K562 (cell line): Measurements from ENCODE around the gene SLC17A4. TPM values are rescaled to one million over a fixed set of nuclear protein-coding genes. Genes with fewer than 3 reads are reported as not detected.

ENCODE experiments used
- ATAC-seq: fragments of 200-7000 bp; cut with Tn5 transposase; 3 replicates; pipeline ENCODE4 v1.9.1; 2020; ENCODE audit warnings: moderate library complexity
- BruUV-seq: library from RNA; stranded (reverse); fragments of 400-500 nt; replicated peaks from 2 replicates; lab custom pipeline; 2021; lab: Mats Ljungman, UMichigan
- CTCF ChIA-PET: fragments of 300-600 bp; formaldehyde crosslinking; extraction: SDS; loops from one replicate; lab custom pipeline; 2021; ENCODE audit warnings: low intra/inter-chr PET ratio; lab: Yijun Ruan, JAX
- POLR2A ChIA-PET: fragments of 300-600, 350-650 bp; sonication (Branson Sonifier 250); formaldehyde crosslinking; extraction: SDS; loops from one replicate; lab custom pipeline; 2021; ENCODE audit warnings: antibody characterized with exemption, inconsistent platforms; lab: Yijun Ruan, JAX
- DNase-seq, 4 experiments: peaks; one replicate each; pipeline versions ENCODE4 v3.0.0 to v3.0.0-alpha.2; 2011 to 2018; ENCODE audit warnings: low spot score in 3 of 4, mixed read lengths in 3 of 4; ENCODE audit errors: extremely low read depth in 1 of 4
- FAIRE-seq: peaks from 2 replicates; lab custom pipeline; 2011; peaks lifted over from hg19 to GRCh38; lab: Jason Lieb, UNC
- H2AFZ ChIP-seq: 2 replicates; pipeline ENCODE4 v1.6.0; 2011; ENCODE audit warnings: low read depth, low read length, control low read depth, inconsistent platforms
- H3K27ac ChIP-seq: fragments of 200-600 bp; 3 replicates; pipeline ENCODE4 v1.8.0; 2011; ENCODE audit warnings: low read depth, mild to moderate bottlenecking, control low read depth, inconsistent platforms, low read length, moderate library complexity, mixed read lengths; ENCODE audit errors: extremely low read depth
- H3K27me3 ChIP-seq, 2 experiments: fragments of 300-600 bp in 1 of 2; 2 replicates in 1 of 2; 3 replicates in 1 of 2; pipeline versions ENCODE4 v1.6.0 to v1.8.0; 2011; ENCODE audit warnings: inconsistent platforms in 2 of 2, low read length in 2 of 2, mild to moderate bottlenecking in 1 of 2, mixed read lengths in 1 of 2, moderate library complexity in 1 of 2; ENCODE audit not compliant: control insufficient read depth in 2 of 2, insufficient read depth in 2 of 2
- H3K36me3 ChIP-seq: fragments of 300-600 bp; 3 replicates; pipeline ENCODE4 v1.8.0; 2011; ENCODE audit warnings: mild to moderate bottlenecking, low read length, inconsistent platforms; ENCODE audit not compliant: control insufficient read depth, insufficient read depth
- H3K4me1 ChIP-seq, 2 experiments: fragments of 200-600 bp in 1 of 2; replicated peaks in 1 of 2; 2 replicates in 1 of 2; 3 replicates in 1 of 2; pipeline versions ENCODE4 v1.5.1 to v1.8.0; 2011; ENCODE audit warnings: inconsistent platforms in 2 of 2, low read length in 2 of 2, mild to moderate bottlenecking in 1 of 2, mixed read lengths in 1 of 2, moderate library complexity in 1 of 2; ENCODE audit not compliant: control insufficient read depth in 2 of 2, insufficient read depth in 2 of 2
- H3K4me2 ChIP-seq: 2 replicates; pipeline ENCODE4 v1.6.1; 2011; ENCODE audit warnings: low read length, control low read depth, inconsistent platforms, mixed read lengths; ENCODE audit not compliant: insufficient read depth
- H3K4me3 ChIP-seq: fragments of 200-600 bp; sonication (generic), shearing (Covaris generic); 2 replicates; pipeline ENCODE4 v1.5.1; 2016; ENCODE audit warnings: control low read depth, inconsistent platforms
- H3K79me2 ChIP-seq: fragments of 200-600 bp; 3 replicates; pipeline ENCODE4 v1.8.0; 2011; ENCODE audit warnings: low read length, inconsistent platforms; ENCODE audit not compliant: control insufficient read depth, insufficient read depth
- H3K9ac ChIP-seq, 2 experiments: 2 replicates each; pipeline versions ENCODE4 v1.6.0 to v1.6.1; 2011; ENCODE audit warnings: low read depth in 2 of 2, low read length in 2 of 2, control low read depth in 1 of 2, inconsistent platforms in 1 of 2, mild to moderate bottlenecking in 1 of 2, mixed read lengths in 1 of 2; ENCODE audit not compliant: insufficient read depth in 1 of 2
- H3K9me1 ChIP-seq: one replicate; pipeline ENCODE4 v1.6.0; 2011; ENCODE audit warnings: inconsistent platforms, mild to moderate bottlenecking, low read length, moderate library complexity; ENCODE audit not compliant: control insufficient read depth, insufficient read depth
- H3K9me3 ChIP-seq: replicated peaks from 2 replicates; pipeline ENCODE4 v1.5.1; 2011; ENCODE audit warnings: low read depth, low read length, inconsistent platforms; ENCODE audit not compliant: control insufficient read depth, insufficient read depth
- H4K20me1 ChIP-seq: replicated peaks from 2 replicates; pipeline ENCODE4 v1.6.1; 2011; ENCODE audit warnings: low read length, inconsistent platforms, mixed read lengths; ENCODE audit not compliant: control insufficient read depth, insufficient read depth
- HIVEP1 ChIP-seq: fragments of 250-450 bp; sonication (Bioruptor Pico); IDR thresholded peaks from 2 replicates; pipeline ENCODE4 v1.4.0; 2020; ENCODE audit warnings: mild to moderate bottlenecking
- NFATC3 ChIP-seq: fragments of 450-650 bp; IDR thresholded peaks from 2 replicates; pipeline ENCODE4 v1.6.1; 2017; ENCODE audit warnings: mild to moderate bottlenecking
- PML ChIP-seq: IDR thresholded peaks from 2 replicates; pipeline ENCODE4 v1.6.1; 2012; ENCODE audit warnings: low read length, inconsistent platforms
- SMAD4 ChIP-seq: fragments of 250-450 bp; sonication (Bioruptor Pico); conservative IDR thresholded peaks from 2 replicates; pipeline ENCODE4 v1.8.0; 2021; ENCODE audit warnings: inconsistent platforms, mild to moderate bottlenecking, moderate library complexity
- ZFP1 ChIP-seq: fragments of 450-650 bp; formaldehyde crosslinking; IDR thresholded peaks from 2 replicates; pipeline ENCODE4 v1.4.0; 2020; ENCODE audit warnings: mild to moderate bottlenecking, mixed read lengths
- ZNF408 ChIP-seq: fragments of 250-450 bp; sonication (Bioruptor Pico); IDR thresholded peaks from 2 replicates; pipeline ENCODE4 v1.4.0; 2020; ENCODE audit warnings: low read depth, mild to moderate bottlenecking, moderate library complexity
- WGBS: fragments of 100-300 bp; shearing (Covaris generic); methylation state at CpG from one replicate; pipeline ENCODE4 v1.1.6; 2016; ENCODE audit warnings: low coverage, mixed read lengths; ENCODE audit not compliant: insufficient coverage; ENCODE audit errors: missing lambda C conversion rate; 5-methylcytosine and 5-hydroxymethylcytosine counted together
- in situ Hi-C: fragments of 300-500 bp; cut with MboI; formaldehyde crosslinking; loops from 4 replicates; pipeline ENCODE4 v1.15.0; 2018; ENCODE audit warnings: inconsistent platforms, mixed read lengths
- intact Hi-C: fragments of 100-400 bp; cut with micrococcal nuclease; formaldehyde crosslinking; loops from 2 replicates; pipeline ENCODE4 v1.14.2; 2022
- polyA plus RNA-seq, 8 experiments: library from polyadenylated mRNA; depleted of rRNA in 4 of 8; stranded (reverse) in 5 of 8; unstranded in 3 of 8; fragments of >200 nt; fragmentation: Nextera tagmentation in 2 of 8; fragmentation: Illumina TruSeq in 1 of 8; extraction: Ambion mirVana in 2 of 8; extraction: Trizol in 1 of 8; gene quantifications; 2 replicates each; pipeline versions ENCODE4 v1.2.1 to v1.2.3, GENCODE V29; 2011 to 2014; ENCODE audit warnings: inconsistent platforms in 1 of 8, missing spikeins in 1 of 8
- total RNA-seq, 7 experiments: library from RNA; depleted of rRNA in 6 of 7; stranded (reverse); fragments of >200 nt in 6 of 7; fragmentation: Illumina TruSeq in 2 of 7; extraction: Trizol in 2 of 7; gene quantifications; 2 replicates each; pipeline versions ENCODE4 v1.2.1 to v1.2.3, GENCODE V29; 2011 to 2021; ENCODE audit warnings: low replicate concordance in 1 of 7

SLC17A4 gene
- total and polyA plus RNA-seq, 9 of the 15 experiments (the other 6 are each of a cell fraction or from before 2014, with no cell fraction given) = not detected

GRCh38 chr6:25715794-25716193, 38.7 kb upstream of the SLC17A4 start:
- Histone ChIP-seq H3K9me1 (no peaks in the 10 kb centered on the region), H3K4me3 (no peak overlapping the region), H3K4me2 (no peak overlapping the region), H3K4me1 (no peaks in the 10 kb centered on the region), H3K27me3 (peaks cover 2 to 3% of the 10 kb centered on the region in 2 experiments; a peak in 2 of 5 replicates), H3K9me3 (no peaks in the 10 kb centered on the region), H3K9ac (no peak overlapping the region), H3K79me2 (no peaks in the 10 kb centered on the region), H2AFZ (no peak overlapping the region), H4K20me1 (no peaks in the 10 kb centered on the region), H3K27ac (no peak overlapping the region), H3K36me3 (no peaks in the 10 kb centered on the region)
- POLR2A ChIA-PET = interaction anchor here (0.6 to 1.4 kb wide), 3 partner anchors 24 to 38 kb away, joined by 3 read pairs; partner anchors contain the start of gene SLC17A4
- no peak for FAIRE-seq
- in situ Hi-C loops = no loop called here
- WGBS = 23% methylated on average over 4 of the region's 4 CpGs
- ATAC-seq = no peak
- CTCF ChIA-PET = no interaction called here
- TF ChIP-seq NFATC3 = no peak
- TF ChIP-seq HIVEP1 (CRISPR knock-in tag) = no peak
- TF ChIP-seq ZNF408 (CRISPR knock-in tag) = no peak
- no peak for TF ChIP-seq ZFP1 (CRISPR knock-in tag)
- no peak for TF ChIP-seq PML
- TF ChIP-seq SMAD4 = no peak
- DNase-seq = no peak
- intact Hi-C loops = loop anchor here (5.0 to 10.0 kb wide), 2 partner anchors 43 to 441 kb away; partner anchors contain the start of gene CARMIL1
- no TSS peak for BruUV-seq
